ENCODE data around the gene SMURF2. TPM values are rescaled to one million over a fixed set of nuclear protein-coding genes. Genes with fewer than 3 reads are reported as not detected.
A peak's percentile ranks its signal among the peaks of the same experiment; 100 is the strongest.

The SMURF2 gene
- 4.3 TPM for polyA plus RNA-seq (2012; ENCODE audit: insufficient read depth, insufficient read length, low read depth)

- TF ChIP-seq CTCF (IDR thresholded peaks at IDR 0.05; ENCODE audit: low read depth, low read length), result no peak
- H3K4me3 ChIP-seq (ENCODE audit: low read depth, low read length), result peak within 1 kb of the TSS; percentile 80
- peak; percentile 89 for DNase-seq
- H3K27me3 ChIP-seq, result no peaks in the 10 kb centered on the region
- H3K9me3 ChIP-seq, result no peaks in the 10 kb centered on the region
- no peaks in the 10 kb centered on the region; the same call in 1 of the 2 replicates for H3K4me1 ChIP-seq
- H3K36me3 ChIP-seq, result no peaks in the 10 kb centered on the region
Measured at GRCh38 chr17:64661976-64662773, at the start of gene SMURF2. TSS of gene SMURF2 (minus strand) at chr17:64662307. CDS start at chr17:64661880, 427 bp downstream.

DNA sequence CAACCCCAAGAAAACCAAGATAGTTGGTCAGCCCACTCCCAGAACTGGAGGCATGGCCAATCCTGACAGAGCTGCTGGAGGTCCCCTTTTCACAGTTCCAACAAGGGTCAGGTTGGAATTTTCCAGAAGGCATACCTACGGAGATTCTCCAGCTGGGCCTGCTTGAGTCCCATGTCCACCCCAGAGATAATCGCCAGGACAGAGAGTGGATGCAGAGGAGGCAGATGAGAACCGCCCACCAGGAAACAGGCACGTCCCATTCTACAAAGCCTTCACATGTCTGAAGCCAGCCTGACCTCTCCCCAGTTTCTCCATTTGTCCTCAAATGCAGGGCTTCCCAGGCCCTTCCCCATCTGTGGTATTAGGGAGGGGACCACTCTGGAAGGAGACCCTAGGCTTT lies 47.4 kb upstream of the SMURF2 start:
- no peak for TF ChIP-seq CTCF (IDR thresholded peaks at IDR 0.05; ENCODE audit: low read depth, low read length)
- H3K27me3 ChIP-seq, result no peaks in the 10 kb centered on the region
- no peak overlapping the region for H3K4me3 ChIP-seq (ENCODE audit: low read depth, low read length)
- no peaks in the 10 kb centered on the region; the same call in 1 of the 2 replicates for H3K4me1 ChIP-seq
- H3K36me3 ChIP-seq, result no peaks in the 10 kb centered on the region
- DNase-seq, result no peak
- no peaks in the 10 kb centered on the region; the same call in 1 of the 2 replicates for H3K9me3 ChIP-seq

DNA sequence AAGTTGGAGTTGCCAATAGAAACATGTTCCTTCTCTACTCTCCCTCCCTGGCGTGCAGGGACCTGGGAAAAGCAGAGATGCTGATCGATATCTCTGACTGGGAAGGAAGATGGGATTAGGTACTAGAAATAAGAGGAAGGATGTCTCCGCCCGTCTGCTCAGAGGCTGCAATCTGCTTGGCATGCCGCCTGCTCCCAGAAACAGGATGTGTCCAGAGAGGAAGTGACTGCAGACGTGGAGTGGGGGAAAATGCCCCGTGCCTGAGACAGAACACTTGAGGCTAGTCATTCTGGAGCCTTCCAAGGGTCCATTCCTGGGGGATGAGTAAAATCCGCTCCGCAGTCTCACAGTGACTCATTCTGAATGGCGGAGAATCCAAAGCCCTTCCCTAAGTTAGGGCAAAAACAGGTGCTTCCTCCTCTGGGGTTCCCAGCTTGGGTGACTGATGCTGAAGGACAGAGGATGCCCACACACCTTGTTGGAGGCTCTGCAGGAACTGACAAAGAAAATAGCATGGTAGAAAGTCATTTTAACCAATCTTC lies 45.0 kb upstream of the SMURF2 start:
- DNase-seq, result peak; percentile 69
- Histone ChIP-seq H3K4me3 (ENCODE audit: low read depth, low read length) (peak overlapping the region; percentile 25), H3K9me3 (no peaks in the 10 kb centered on the region; the same call in 1 of the 2 replicates), H3K27me3 (no peaks in the 10 kb centered on the region), H3K36me3 (no peaks in the 10 kb centered on the region), H3K4me1 (no peaks in the 10 kb centered on the region; the same call in 1 of the 2 replicates)
- TF ChIP-seq CTCF (IDR thresholded peaks at IDR 0.05; ENCODE audit: low read depth, low read length), result no peak

DNA sequence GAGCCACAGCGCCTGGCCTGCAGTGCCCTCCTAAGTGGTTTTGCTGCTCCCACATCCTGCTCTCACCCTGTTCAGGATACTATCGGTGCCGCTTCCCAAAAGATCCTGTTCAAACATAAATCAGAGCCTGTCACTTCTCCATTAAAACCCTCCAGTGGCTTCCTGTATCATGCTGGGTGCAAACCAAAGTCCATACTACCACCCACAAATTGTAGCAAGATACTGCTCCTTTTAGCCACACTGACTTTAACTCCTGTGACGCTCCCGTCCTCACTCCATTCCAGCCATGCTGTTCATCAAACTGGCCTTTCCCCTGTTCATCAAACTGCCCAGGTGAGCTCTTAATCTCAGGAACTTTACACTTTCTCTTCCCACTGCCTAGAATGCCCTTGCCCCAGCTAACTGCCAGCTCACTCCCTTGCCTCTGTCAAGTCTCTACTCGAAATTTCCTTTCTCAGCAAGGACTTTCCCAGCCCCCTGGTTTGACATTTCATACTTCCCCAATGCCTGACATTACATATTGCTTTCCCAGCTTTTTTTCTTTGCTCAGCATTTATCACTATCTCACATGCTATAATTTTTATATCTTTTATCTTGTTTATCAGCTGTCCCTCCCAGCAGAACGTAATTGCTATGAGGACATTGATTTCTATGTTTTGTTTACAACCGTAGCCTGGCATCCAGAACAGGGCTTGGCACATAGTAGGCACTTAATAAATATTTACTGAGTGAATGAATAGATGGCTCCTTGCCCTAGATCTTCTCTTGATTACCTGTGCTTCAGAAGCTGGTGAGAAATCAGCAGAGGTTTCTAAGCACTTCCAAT lies 44.3 kb upstream of the SMURF2 start:
- no peaks in the 10 kb centered on the region; the same call in 1 of the 2 replicates for H3K9me3 ChIP-seq
- no peak for DNase-seq
- H3K27me3 ChIP-seq, result no peaks in the 10 kb centered on the region
- no peaks in the 10 kb centered on the region for H3K36me3 ChIP-seq
- no peaks in the 10 kb centered on the region; the same call in 1 of the 2 replicates for H3K4me1 ChIP-seq
- peak overlapping the region; percentile 25 for H3K4me3 ChIP-seq (ENCODE audit: low read depth, low read length)
- no peak for TF ChIP-seq CTCF (IDR thresholded peaks at IDR 0.05; ENCODE audit: low read depth, low read length)

DNA sequence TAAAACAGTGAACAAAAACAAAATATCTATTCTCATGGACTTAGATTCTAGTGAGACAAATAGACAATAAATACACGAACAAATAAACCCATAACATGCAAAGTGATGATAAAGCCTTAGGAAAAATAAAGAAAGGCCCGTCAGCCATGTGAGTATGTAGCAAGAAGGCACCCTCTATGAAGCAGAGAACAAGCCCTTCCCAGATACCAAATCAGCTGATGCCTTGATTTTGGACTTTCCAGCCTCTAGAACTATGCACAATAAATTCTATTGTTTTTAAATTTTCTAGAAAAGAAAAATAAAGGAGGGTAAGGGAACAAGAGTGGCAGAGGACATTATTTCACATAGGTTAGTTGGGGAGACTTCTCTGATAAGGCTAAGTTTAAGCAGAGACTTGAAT lies 40.7 kb upstream of the SMURF2 start:
- no peaks in the 10 kb centered on the region for H3K27me3 ChIP-seq
- H3K4me1 ChIP-seq, result no peaks in the 10 kb centered on the region; the same call in 1 of the 2 replicates
- H3K36me3 ChIP-seq, result no peaks in the 10 kb centered on the region
- TF ChIP-seq CTCF (IDR thresholded peaks at IDR 0.05; ENCODE audit: low read depth, low read length), result no peak
- no peak for DNase-seq
- no peak overlapping the region for H3K4me3 ChIP-seq (ENCODE audit: low read depth, low read length)
- H3K9me3 ChIP-seq, result no peaks in the 10 kb centered on the region; the same call in 1 of the 2 replicates
